SH-SY5Y (cell line): Measurements from ENCODE around the gene SSBP2.

Experiments
- GATA2 ChIP-seq: IDR thresholded peaks from 2 replicates; pipeline ENCODE4 v1.6.1; 2011; ENCODE audit warnings: mild to moderate bottlenecking, low read depth, low read length
- GATA3 ChIP-seq: IDR thresholded peaks from 2 replicates; pipeline ENCODE4 v1.6.1; 2011; ENCODE audit warnings: low read depth, mild to moderate bottlenecking, low read length, moderate library complexity

- TF ChIP-seq GATA3: no peak
- no peak for TF ChIP-seq GATA2
Observed at GRCh38 chr5:81726297-81726696, 24.6 kb downstream of the SSBP2 start.
